T-helper 2 cell treated with Interferon-gamma antibody and Interleukin-4, amounts not matched to agents 5 μg/mL and 100 μg/mL, for 36 hours (primary cell): Measurements from ENCODE around the gene DAB2IP.

Experiments
- DNase-seq: peaks from one replicate; pipeline ENCODE4 v3.0.0; 2021; ENCODE audit warnings: low spot score
- H3K27ac Mint-ChIP-seq: one replicate; pipeline ENCODE4 v1.8.0; 2021; ENCODE audit warnings: mild to moderate bottlenecking, mixed read lengths
- H3K27me3 Mint-ChIP-seq: one replicate; pipeline ENCODE4 v1.8.0; 2021; ENCODE audit warnings: low read depth, mixed read lengths
- H3K36me3 Mint-ChIP-seq: one replicate; pipeline ENCODE4 v1.8.0; 2021; ENCODE audit warnings: low read depth, mixed read lengths
- H3K4me1 Mint-ChIP-seq: one replicate; pipeline ENCODE4 v1.8.0; 2021; ENCODE audit warnings: low read depth, mixed read lengths
- H3K4me3 Mint-ChIP-seq: one replicate; pipeline ENCODE4 v1.8.0; 2022; ENCODE audit warnings: mild to moderate bottlenecking, moderate library complexity, mixed read lengths
- H3K9me3 Mint-ChIP-seq: one replicate; pipeline ENCODE4 v1.8.0; 2021; ENCODE audit warnings: mixed read lengths

Gene DAB2IP

GRCh38 chr9:121750259-121750714, 98.9 kb downstream of the DAB2IP start:
- Mint-ChIP-seq H3K27ac (no peak overlapping the region), H3K27me3 (no peaks in the 10 kb centered on the region), H3K36me3 (no peaks in the 10 kb centered on the region), H3K9me3 (no peaks in the 10 kb centered on the region), H3K4me1 (peaks cover 8% of the 10 kb centered on the region), H3K4me3 (no peak overlapping the region)
- no peak for DNase-seq

- peaks cover 8% of the 10 kb centered on the region for H3K4me1 Mint-ChIP-seq
- no peak overlapping the region for H3K27ac Mint-ChIP-seq
- no peaks in the 10 kb centered on the region for H3K9me3 Mint-ChIP-seq
- H3K4me3 Mint-ChIP-seq: no peak overlapping the region
- no peaks in the 10 kb centered on the region for H3K27me3 Mint-ChIP-seq
- no peak for DNase-seq
- no peaks in the 10 kb centered on the region for H3K36me3 Mint-ChIP-seq
Measured at GRCh38 chr9:121750715-121751623, 99.5 kb downstream of the DAB2IP start.

DNA sequence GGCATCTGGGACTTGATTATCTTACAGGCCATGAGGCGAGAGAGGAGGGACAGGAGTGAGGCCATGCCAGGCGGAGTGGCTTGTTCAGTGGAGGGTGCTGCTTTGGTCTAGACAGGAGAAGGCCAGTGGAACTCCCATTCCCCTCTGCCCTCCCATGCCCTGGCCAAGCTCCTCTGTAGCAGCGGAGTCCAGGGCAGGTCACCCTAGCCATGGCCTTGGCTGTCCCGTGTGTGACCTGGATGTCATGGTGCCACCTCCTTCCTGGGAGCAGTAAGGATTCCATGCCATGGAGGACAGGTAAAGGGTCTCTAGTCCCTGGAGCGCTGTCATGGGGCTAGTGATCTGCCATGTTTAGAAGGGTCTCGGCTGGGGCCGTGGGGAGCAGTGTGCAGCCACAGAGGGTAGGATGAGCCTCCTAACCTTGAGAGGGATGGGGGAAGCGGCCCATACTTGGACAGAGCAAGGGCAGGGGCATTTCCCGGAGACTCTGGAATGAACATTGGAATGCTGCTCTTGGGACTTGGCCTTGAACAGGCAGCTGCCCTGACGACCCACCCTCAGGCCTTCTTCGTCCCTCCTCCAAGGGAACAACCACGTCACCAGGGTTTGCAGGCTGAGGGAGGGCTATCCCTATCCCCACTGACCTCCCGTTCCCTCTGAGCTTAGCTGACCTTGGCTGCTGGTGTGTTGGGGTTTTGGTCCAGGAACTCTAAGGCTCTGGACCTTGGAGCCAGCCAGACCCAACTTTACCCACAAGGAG, 100.4 kb downstream of the DAB2IP start:
- no peak for DNase-seq
- Mint-ChIP-seq H3K36me3 (no peaks in the 10 kb centered on the region), H3K27me3 (no peaks in the 10 kb centered on the region), H3K4me1 (peaks cover 6% of the 10 kb centered on the region), H3K27ac (no peak overlapping the region), H3K4me3 (no peak overlapping the region), H3K9me3 (no peaks in the 10 kb centered on the region)

- no peak overlapping the region for H3K27ac Mint-ChIP-seq
- H3K9me3 Mint-ChIP-seq: no peaks in the 10 kb centered on the region
- H3K4me1 Mint-ChIP-seq: peaks cover 3% of the 10 kb centered on the region
- H3K27me3 Mint-ChIP-seq: no peaks in the 10 kb centered on the region
- no peaks in the 10 kb centered on the region for H3K36me3 Mint-ChIP-seq
- no peak overlapping the region for H3K4me3 Mint-ChIP-seq
- DNase-seq: no peak
Measured at GRCh38 chr9:121752929-121753328, 101.5 kb downstream of the DAB2IP start.

GRCh38 chr9:121753802-121754654, 102.6 kb downstream of the DAB2IP start:
- H3K27ac Mint-ChIP-seq: no peak overlapping the region
- H3K36me3 Mint-ChIP-seq: no peaks in the 10 kb centered on the region
- no peak for DNase-seq
- H3K4me3 Mint-ChIP-seq: no peak overlapping the region
- no peaks in the 10 kb centered on the region for H3K4me1 Mint-ChIP-seq
- no peaks in the 10 kb centered on the region for H3K27me3 Mint-ChIP-seq
- H3K9me3 Mint-ChIP-seq: no peaks in the 10 kb centered on the region

GRCh38 chr9:121754655-121755436, 103.4 kb downstream of the DAB2IP start:
- no peak for DNase-seq
- no peaks in the 10 kb centered on the region for H3K27me3 Mint-ChIP-seq
- H3K4me1 Mint-ChIP-seq: no peaks in the 10 kb centered on the region
- no peak overlapping the region for H3K4me3 Mint-ChIP-seq
- H3K36me3 Mint-ChIP-seq: no peaks in the 10 kb centered on the region
- no peaks in the 10 kb centered on the region for H3K9me3 Mint-ChIP-seq
- no peak overlapping the region for H3K27ac Mint-ChIP-seq

DNA sequence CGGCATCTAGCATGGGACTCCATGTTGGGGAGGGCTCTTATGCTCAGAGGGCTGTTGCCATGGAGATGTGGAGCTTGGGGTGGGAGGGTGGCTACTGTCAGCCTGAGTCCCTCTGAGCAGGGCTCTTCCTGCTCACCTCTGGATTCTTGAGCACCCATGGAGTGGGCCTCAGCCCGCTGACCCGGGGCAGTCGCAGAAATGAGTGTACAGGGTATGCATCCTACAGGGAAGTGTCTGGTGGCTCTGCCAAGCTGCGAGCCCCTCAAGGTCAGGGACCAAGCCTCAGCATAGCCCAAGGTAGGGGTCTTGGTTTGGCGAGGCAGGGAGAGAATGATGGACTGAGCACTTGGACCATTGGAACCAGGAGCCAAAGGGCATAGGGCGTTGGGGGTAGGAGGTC, 104.1 kb downstream of the DAB2IP start:
- Mint-ChIP-seq H3K36me3 (no peaks in the 10 kb centered on the region), H3K27me3 (no peaks in the 10 kb centered on the region), H3K4me3 (no peak overlapping the region), H3K9me3 (no peaks in the 10 kb centered on the region), H3K4me1 (no peaks in the 10 kb centered on the region), H3K27ac (no peak overlapping the region)
- DNase-seq: no peak

DNA sequence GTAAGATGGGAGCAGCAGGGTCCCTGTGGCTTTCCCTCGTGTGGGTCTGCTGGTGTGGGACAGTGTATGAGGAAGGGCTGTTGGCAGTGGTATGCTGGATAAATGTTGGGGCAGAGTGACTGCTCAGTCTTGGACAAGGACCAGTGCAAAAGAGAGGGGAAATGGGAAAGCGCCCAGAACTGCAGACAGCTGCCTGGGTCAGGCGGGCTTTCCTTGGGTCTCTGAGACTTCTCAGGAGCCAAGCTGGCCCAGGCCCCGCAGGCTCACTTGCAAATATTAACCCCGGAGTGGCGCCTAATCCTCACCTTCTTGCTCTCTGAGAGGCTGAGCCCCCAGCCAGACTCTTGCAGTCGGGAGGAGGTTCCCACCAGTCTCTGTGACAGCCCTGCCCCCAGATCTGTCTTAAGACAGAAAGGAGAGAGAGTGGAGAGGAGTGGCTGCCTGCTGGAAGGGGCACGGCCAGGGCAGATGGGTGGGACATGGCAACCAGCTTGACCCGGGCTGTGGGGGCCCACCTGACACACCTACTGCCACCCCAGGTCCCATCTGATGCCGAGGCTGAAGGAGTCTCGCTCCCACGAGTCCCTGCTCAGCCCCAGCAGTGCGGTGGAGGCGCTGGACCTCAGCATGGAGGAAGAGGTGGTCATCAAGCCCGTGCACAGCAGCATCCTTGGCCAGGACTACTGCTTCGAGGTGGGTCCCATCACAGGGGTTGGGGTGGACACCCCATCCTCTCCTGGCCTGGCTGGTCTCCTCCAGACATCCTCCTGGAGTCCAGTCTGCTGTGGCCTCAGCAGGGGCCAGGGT, 105.2 kb downstream of the DAB2IP start:
- DNase-seq: no peak
- no peak overlapping the region for H3K4me3 Mint-ChIP-seq
- H3K9me3 Mint-ChIP-seq: no peaks in the 10 kb centered on the region
- no peaks in the 10 kb centered on the region for H3K27me3 Mint-ChIP-seq
- H3K27ac Mint-ChIP-seq: no peak overlapping the region
- no peaks in the 10 kb centered on the region for H3K36me3 Mint-ChIP-seq
- no peaks in the 10 kb centered on the region for H3K4me1 Mint-ChIP-seq

DNA sequence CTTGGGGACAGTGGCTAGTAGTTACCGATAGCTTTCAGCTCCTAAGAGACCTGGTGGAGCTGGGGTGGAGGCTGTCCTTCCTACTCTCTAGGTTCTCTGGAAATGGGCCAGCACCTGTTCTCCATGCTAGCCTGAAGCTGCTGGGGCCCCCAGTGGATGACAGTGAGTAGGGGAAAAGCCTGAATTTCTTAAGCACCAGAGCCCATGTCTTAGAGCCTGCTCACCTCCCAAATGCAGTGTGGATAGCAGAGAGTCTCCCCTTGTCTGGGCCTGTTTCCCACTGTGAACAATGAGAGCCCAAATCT, 105.8 kb downstream of the DAB2IP start:
- H3K36me3 Mint-ChIP-seq: no peaks in the 10 kb centered on the region
- H3K9me3 Mint-ChIP-seq: no peaks in the 10 kb centered on the region

GRCh38 chr9:121758693-121759092, 107.3 kb downstream of the DAB2IP start:
- DNase-seq: no peak
- H3K9me3 Mint-ChIP-seq: no peaks in the 10 kb centered on the region
- H3K27ac Mint-ChIP-seq: no peak overlapping the region
- H3K4me3 Mint-ChIP-seq: no peak overlapping the region
- no peaks in the 10 kb centered on the region for H3K27me3 Mint-ChIP-seq
- H3K36me3 Mint-ChIP-seq: no peaks in the 10 kb centered on the region
- no peaks in the 10 kb centered on the region for H3K4me1 Mint-ChIP-seq

More for the DNA sequence above, 105.8 kb downstream of the DAB2IP start:
- no peak for DNase-seq
- no peak overlapping the region for H3K27ac Mint-ChIP-seq
- H3K27me3 Mint-ChIP-seq: no peaks in the 10 kb centered on the region
- H3K4me1 Mint-ChIP-seq: no peaks in the 10 kb centered on the region
- no peak overlapping the region for H3K4me3 Mint-ChIP-seq

- Mint-ChIP-seq H3K4me3 (no peak overlapping the region), H3K36me3 (no peaks in the 10 kb centered on the region), H3K4me1 (no peaks in the 10 kb centered on the region), H3K27ac (no peak overlapping the region), H3K9me3 (no peaks in the 10 kb centered on the region), H3K27me3 (no peaks in the 10 kb centered on the region)
- DNase-seq: no peak
Measured at GRCh38 chr9:121759996-121760395, 108.6 kb downstream of the DAB2IP start.

- H3K9me3 Mint-ChIP-seq: no peaks in the 10 kb centered on the region
- no peaks in the 10 kb centered on the region for H3K27me3 Mint-ChIP-seq
- H3K27ac Mint-ChIP-seq: no peak overlapping the region
- H3K4me3 Mint-ChIP-seq: no peak overlapping the region
- DNase-seq: no peak
- no peaks in the 10 kb centered on the region for H3K4me1 Mint-ChIP-seq
- H3K36me3 Mint-ChIP-seq: no peaks in the 10 kb centered on the region
Measured at GRCh38 chr9:121760571-121760970, 109.1 kb downstream of the DAB2IP start.

GRCh38 chr9:121763131-121763530, 111.7 kb downstream of the DAB2IP start:
- Mint-ChIP-seq H3K27ac (no peak overlapping the region), H3K4me3 (no peak overlapping the region), H3K9me3 (no peaks in the 10 kb centered on the region)

More at GRCh38 chr9:121763131-121763530, 111.7 kb downstream of the DAB2IP start:
- no peaks in the 10 kb centered on the region for H3K27me3 Mint-ChIP-seq
- no peaks in the 10 kb centered on the region for H3K36me3 Mint-ChIP-seq
- no peak for DNase-seq
- no peaks in the 10 kb centered on the region for H3K4me1 Mint-ChIP-seq
